DND-41 (cell line): Measurements from ENCODE around the gene ATF7IP.
"Not testable (repeated sequence)": the region's sequence is repeated elsewhere in the genome, so short reads cannot be mapped to it uniquely, and the experiment has no call there.

ENCODE experiments used
- ATAC-seq: fragments of 200-7000 bp; cut with Tn5 transposase; 3 replicates; pipeline ENCODE4 v1.9.1; 2021; ENCODE audit warnings: low read depth; ENCODE audit not compliant: insufficient read depth
- DNase-seq: peaks from one replicate; pipeline ENCODE4 v3.0.0-alpha.2; 2020
- H2AFZ ChIP-seq: 2 replicates; pipeline ENCODE4 v1.6.0; 2012; ENCODE audit warnings: low read depth, low read length
- H3K27ac ChIP-seq: 2 replicates; pipeline ENCODE4 v1.5.1; 2012; ENCODE audit warnings: low read length, inconsistent platforms
- H3K27me3 ChIP-seq: fragments of 200-600 bp; sonication (generic); 2 replicates; pipeline ENCODE4 v1.6.0; 2012; ENCODE audit warnings: low read length, mild to moderate bottlenecking, inconsistent platforms; ENCODE audit not compliant: insufficient read depth, poor library complexity
- H3K36me3 ChIP-seq: 2 replicates; pipeline ENCODE4 v1.5.1; 2012; ENCODE audit warnings: low read length, inconsistent platforms; ENCODE audit not compliant: insufficient read depth
- H3K4me1 ChIP-seq: 2 replicates; pipeline ENCODE4 v1.5.1; 2012; ENCODE audit warnings: mild to moderate bottlenecking, low read length; ENCODE audit not compliant: insufficient read depth
- H3K4me2 ChIP-seq: 2 replicates; pipeline ENCODE4 v1.6.0; 2012; ENCODE audit warnings: mild to moderate bottlenecking, moderate library complexity, low read length, inconsistent platforms; ENCODE audit not compliant: insufficient read depth
- H3K4me3 ChIP-seq, 2 experiments: fragments of 200-600 bp in 1 of 2; shearing (Covaris generic) in 1 of 2; 2 replicates each; pipeline ENCODE4 v1.5.1; 2012 to 2016; ENCODE audit warnings: inconsistent platforms in 2 of 2, low read length in 2 of 2, mild to moderate bottlenecking in 2 of 2, low read depth in 1 of 2, moderate library complexity in 1 of 2
- H3K79me2 ChIP-seq: 2 replicates; pipeline ENCODE4 v1.6.0; 2012; ENCODE audit warnings: low read length, inconsistent platforms; ENCODE audit not compliant: insufficient read depth
- H3K9ac ChIP-seq: 2 replicates; pipeline ENCODE4 v1.6.0; 2012; ENCODE audit warnings: low read depth, mild to moderate bottlenecking, inconsistent platforms, low read length, moderate library complexity
- H3K9me3 ChIP-seq: 2 replicates; pipeline ENCODE4 v1.5.1; 2012; ENCODE audit warnings: low read length, moderate library complexity, mild to moderate bottlenecking, inconsistent platforms; ENCODE audit not compliant: insufficient read depth, severe bottlenecking
- H4K20me1 ChIP-seq: 2 replicates; pipeline ENCODE4 v1.6.0; 2012; ENCODE audit warnings: low read length; ENCODE audit not compliant: insufficient read depth
- CTCF ChIP-seq: IDR thresholded peaks from 2 replicates; pipeline ENCODE4 v1.5.1; 2012; ENCODE audit warnings: borderline replicate concordance, low read length, moderate library complexity, mild to moderate bottlenecking; ENCODE audit not compliant: poor library complexity, severe bottlenecking; ENCODE audit errors: extremely low read depth
- EZH2 ChIP-seq: IDR thresholded peaks from 3 replicates; pipeline ENCODE4 v1.6.1; 2012; ENCODE audit warnings: borderline replicate concordance, low read depth, mild to moderate bottlenecking, moderate library complexity, low read length, inconsistent platforms; ENCODE audit not compliant: severe bottlenecking

The ATF7IP gene, protein sequence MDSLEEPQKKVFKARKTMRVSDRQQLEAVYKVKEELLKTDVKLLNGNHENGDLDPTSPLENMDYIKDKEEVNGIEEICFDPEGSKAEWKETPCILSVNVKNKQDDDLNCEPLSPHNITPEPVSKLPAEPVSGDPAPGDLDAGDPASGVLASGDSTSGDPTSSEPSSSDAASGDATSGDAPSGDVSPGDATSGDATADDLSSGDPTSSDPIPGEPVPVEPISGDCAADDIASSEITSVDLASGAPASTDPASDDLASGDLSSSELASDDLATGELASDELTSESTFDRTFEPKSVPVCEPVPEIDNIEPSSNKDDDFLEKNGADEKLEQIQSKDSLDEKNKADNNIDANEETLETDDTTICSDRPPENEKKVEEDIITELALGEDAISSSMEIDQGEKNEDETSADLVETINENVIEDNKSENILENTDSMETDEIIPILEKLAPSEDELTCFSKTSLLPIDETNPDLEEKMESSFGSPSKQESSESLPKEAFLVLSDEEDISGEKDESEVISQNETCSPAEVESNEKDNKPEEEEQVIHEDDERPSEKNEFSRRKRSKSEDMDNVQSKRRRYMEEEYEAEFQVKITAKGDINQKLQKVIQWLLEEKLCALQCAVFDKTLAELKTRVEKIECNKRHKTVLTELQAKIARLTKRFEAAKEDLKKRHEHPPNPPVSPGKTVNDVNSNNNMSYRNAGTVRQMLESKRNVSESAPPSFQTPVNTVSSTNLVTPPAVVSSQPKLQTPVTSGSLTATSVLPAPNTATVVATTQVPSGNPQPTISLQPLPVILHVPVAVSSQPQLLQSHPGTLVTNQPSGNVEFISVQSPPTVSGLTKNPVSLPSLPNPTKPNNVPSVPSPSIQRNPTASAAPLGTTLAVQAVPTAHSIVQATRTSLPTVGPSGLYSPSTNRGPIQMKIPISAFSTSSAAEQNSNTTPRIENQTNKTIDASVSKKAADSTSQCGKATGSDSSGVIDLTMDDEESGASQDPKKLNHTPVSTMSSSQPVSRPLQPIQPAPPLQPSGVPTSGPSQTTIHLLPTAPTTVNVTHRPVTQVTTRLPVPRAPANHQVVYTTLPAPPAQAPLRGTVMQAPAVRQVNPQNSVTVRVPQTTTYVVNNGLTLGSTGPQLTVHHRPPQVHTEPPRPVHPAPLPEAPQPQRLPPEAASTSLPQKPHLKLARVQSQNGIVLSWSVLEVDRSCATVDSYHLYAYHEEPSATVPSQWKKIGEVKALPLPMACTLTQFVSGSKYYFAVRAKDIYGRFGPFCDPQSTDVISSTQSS

DNA sequence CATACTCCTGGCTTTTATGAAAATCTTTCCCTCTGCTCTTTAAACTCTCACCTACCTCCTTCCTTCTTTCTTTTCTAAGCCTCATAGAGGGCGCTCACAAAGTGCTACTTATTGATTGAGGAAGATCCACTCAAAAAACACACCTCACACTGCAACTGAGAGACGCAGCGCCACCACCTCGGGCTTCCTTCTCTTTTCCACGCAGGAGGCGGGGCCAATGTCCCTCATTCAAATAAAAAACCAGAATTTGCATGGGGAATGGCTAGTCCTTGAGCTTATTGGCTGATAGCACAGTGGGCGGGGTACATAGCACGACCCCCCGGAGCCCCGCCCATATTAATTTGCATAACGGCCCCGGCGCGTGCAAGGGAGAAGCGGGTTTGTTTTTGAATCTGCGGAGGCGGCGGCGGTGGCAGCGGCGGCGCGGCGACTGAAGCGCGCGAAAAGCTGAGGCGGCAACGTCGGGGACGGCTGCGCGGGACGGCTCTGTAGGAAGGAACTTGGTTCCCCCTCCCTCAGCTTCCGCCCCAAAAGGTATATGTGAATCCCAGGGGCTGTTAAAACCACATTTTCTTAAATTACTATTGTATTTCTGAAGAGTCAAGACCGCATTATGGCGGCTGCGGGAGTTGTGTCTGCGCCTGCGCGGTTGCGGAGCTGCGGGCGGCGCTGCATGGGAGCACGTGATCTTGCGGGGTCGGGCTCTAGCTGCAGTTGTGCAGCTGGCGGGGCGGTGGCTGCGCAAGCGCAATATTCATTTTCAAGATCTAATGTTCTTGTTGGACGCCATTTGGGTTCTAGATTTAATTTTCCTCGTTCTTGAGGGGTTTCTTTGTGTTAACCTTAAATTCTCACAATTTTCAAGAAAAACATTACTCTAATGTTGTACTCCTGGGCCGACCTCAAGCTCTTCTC is at the start of gene ATF7IP:
Gene ATF7IP, plus strand, starts transcription at position 389 of the 915 bp plus-strand sequence. CDS start 58,234 bp downstream, outside the sequence.
- H3K9ac ChIP-seq = peak within 1 kb of the TSS; percentile 62
- ATAC-seq (peak; percentile 90), DNase-seq (peak; percentile 91)
- H4K20me1 ChIP-seq = no peaks in the 10 kb centered on the region
- peak within 1 kb of the TSS; percentile 65 for H3K4me2 ChIP-seq
- peak within 1 kb of the TSS; percentile 55 to 59 for H3K4me3 ChIP-seq
- no peaks in the 10 kb centered on the region for H3K27me3 ChIP-seq
- H3K79me2 ChIP-seq = peaks cover 44% of the 10 kb centered on the region
- TF ChIP-seq CTCF = peak; percentile 44
- TF ChIP-seq EZH2 = no peak
- H2AFZ ChIP-seq = peak within 1 kb of the TSS; percentile 65
- H3K9me3 ChIP-seq = no peaks in the 10 kb centered on the region
- H3K4me1 ChIP-seq = peaks cover 10% of the 10 kb centered on the region
- H3K27ac ChIP-seq = peak within 1 kb of the TSS; percentile 80
- no peaks in the 10 kb centered on the region; the same call in 1 of the 2 replicates for H3K36me3 ChIP-seq

DNA sequence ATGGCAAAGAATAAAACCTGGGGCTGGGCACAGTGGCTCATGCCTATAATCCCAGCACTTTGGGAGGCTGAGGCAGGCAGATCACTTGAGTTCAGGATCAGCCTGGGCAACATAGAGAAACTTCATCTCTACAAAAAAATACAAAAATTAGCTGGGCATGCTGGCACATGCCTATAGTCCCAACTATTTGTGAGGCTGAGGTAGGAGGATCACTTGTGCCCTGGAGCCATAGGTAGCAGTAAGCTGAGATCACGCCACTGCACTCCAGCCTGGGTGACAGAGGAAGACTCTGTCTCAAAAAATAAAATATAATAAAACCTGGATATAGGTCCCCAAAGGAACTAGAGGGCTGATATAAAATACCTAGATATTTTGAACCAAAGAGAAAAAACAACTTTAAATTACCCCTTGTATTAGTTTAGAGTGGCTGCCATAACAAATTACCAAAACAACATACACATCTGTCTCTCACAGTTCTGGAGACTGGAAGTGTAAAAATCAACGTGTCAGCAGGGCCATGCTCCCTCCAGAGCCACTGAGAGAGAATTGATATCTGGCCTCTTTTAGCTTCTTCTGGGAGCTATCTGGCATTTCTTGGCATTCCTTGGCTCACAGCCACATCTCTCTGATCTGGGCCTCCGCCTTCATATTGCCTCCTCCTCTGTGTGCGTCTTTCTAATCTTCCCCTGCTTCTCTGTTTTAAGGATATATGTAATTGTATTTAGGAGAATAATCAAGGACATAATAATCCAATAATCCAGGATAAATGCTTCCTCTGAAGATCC is 47.9 kb upstream of the ATF7IP start:
- ATAC-seq = no peak
- H2AFZ ChIP-seq = no peak overlapping the region

DNA sequence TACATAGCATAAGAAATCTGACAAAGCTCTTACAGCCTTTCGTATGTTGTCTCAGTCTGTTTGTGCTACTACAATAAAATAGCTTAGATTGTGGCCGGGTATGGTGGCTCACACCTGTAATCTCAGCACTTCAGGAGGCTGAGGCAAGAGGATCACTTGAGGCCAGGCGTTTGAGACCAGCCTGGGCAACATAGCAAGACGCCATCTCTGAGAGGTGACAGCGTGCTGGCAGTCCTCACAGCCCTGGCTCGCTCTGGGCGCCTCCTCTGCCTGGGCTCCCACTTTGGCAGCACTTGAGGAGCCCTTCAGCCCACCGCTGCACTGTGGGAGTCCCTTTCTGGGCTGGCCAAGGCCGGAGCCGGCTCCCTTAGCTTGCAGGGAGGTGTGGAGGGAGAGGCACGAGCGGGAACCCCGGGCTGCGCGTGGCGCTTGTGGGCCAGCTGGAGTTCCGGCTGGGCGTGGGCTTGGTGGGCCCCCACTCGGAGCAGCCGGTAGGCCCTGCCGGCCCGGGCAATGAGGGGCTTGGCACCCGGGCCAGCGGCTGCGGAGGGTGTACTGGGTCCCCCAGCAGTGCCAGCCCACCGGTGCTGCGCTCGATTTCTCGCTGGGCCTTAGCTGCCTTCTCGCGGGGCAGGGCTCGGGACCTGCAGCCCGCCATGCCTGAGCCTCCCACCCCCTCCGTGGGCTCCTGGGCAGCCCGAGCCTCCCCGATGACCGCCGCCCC is 45.6 kb upstream of the ATF7IP start:
- H3K79me2 ChIP-seq, H3K4me2 ChIP-seq, H3K27me3 ChIP-seq, H3K9ac ChIP-seq, ATAC-seq, H3K36me3 ChIP-seq, H3K27ac ChIP-seq, H2AFZ ChIP-seq, H3K9me3 ChIP-seq, H3K4me3 ChIP-seq, H4K20me1 ChIP-seq, DNase-seq, H3K4me1 ChIP-seq: not testable (repeated sequence)

More for the DNA sequence above, 47.9 kb upstream of the ATF7IP start:
- DNase-seq = no peak
- no peak overlapping the region for H3K4me3 ChIP-seq
- H3K79me2 ChIP-seq = no peaks in the 10 kb centered on the region
- H3K4me2 ChIP-seq = no peak overlapping the region
- no peaks in the 10 kb centered on the region for H3K4me1 ChIP-seq
- H3K36me3 ChIP-seq = no peaks in the 10 kb centered on the region
- H4K20me1 ChIP-seq = no peaks in the 10 kb centered on the region
- H3K27me3 ChIP-seq = no peaks in the 10 kb centered on the region
- no peak overlapping the region for H3K9ac ChIP-seq
- H3K27ac ChIP-seq = no peak overlapping the region
- no peaks in the 10 kb centered on the region for H3K9me3 ChIP-seq
- no peak for TF ChIP-seq CTCF
